ENCODE data around the gene PRKACG. TPM values are rescaled to one million over a fixed set of nuclear protein-coding genes. Genes with fewer than 3 reads are reported as not detected.
"Not testable (repeated sequence)": the region's sequence is repeated elsewhere in the genome, so short reads cannot be mapped to it uniquely, and the experiment has no call there.

PRKACG gene
- total RNA-seq, 4 donors from 2014 or later = not detected

DNA sequence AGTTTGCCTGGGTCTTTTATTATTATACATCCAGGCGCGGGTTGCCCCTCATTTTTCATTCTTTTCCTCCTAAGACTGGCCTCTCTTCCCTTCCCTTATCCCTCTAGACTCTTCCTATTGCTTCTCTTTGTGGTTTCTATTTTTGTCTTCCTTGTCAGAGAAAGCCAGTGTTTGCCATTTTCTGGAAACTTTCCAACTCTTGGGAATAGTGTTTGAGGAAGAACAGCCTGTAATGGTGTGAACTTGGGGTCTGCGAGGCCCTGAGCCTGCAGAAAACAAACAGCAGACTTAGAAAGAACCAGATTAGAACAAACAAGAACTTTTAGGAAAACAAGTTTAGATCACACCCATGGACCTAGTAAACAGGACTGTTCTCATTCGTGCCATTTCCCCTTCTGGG lies 15.5 kb downstream of the PRKACG start:
- H3K9me3 ChIP-seq = no peaks in the 10 kb centered on the region
- H3K4me1 ChIP-seq = no peaks in the 10 kb centered on the region
- H3K27ac ChIP-seq = no peak overlapping the region
- H3K27me3 ChIP-seq = no peaks in the 10 kb centered on the region
- no peaks in the 10 kb centered on the region for H3K36me3 ChIP-seq
- no peak for DNase-seq
- intact Hi-C loops (cut with DNase I) = loop anchor here (2.0 kb wide), 1 partner anchor 414 kb away; no protein-coding TSS in a partner anchor
- no peak for TF ChIP-seq POLR2A (IDR thresholded peaks at IDR 0.05)
- TF ChIP-seq, protein P1, sequence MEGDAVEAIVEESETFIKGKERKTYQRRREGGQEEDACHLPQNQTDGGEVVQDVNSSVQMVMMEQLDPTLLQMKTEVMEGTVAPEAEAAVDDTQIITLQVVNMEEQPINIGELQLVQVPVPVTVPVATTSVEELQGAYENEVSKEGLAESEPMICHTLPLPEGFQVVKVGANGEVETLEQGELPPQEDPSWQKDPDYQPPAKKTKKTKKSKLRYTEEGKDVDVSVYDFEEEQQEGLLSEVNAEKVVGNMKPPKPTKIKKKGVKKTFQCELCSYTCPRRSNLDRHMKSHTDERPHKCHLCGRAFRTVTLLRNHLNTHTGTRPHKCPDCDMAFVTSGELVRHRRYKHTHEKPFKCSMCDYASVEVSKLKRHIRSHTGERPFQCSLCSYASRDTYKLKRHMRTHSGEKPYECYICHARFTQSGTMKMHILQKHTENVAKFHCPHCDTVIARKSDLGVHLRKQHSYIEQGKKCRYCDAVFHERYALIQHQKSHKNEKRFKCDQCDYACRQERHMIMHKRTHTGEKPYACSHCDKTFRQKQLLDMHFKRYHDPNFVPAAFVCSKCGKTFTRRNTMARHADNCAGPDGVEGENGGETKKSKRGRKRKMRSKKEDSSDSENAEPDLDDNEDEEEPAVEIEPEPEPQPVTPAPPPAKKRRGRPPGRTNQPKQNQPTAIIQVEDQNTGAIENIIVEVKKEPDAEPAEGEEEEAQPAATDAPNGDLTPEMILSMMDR (IDR thresholded peaks at IDR 0.05) = no peak
- no peak overlapping the region for H3K4me3 ChIP-seq (replicated peaks in 1 of 3)
- whole genome bisulfite sequencing, 2 donors = 69 to 70% methylated on average over 4 of the region's 4 CpGs

DNA sequence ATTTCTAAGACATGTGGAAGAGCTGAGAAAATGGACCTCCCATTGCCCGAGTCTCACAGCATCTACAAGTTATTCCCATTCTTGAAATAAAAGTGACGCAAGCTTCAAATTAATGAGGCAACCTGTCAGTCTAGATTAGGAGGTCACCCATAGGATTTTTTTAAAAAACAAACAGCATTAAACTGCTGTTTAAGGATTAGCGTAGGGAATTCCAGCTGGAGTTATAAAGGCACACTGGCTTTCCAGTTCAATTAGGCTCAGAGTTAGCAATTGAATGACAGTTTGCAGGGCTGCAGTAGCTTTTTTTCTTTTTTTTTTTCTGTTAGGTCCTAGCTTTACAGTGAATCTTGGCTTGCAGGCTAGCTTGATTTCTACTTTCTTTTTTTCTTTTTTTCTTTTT lies 16.2 kb downstream of the PRKACG start:
- H3K4me1 ChIP-seq = no peaks in the 10 kb centered on the region
- H3K4me3 ChIP-seq (replicated peaks in 1 of 3) = no peak overlapping the region
- H3K27ac ChIP-seq = no peak overlapping the region
- intact Hi-C loops (cut with DNase I) = loop anchor here (2.0 kb wide), 1 partner anchor 413 kb away; no protein-coding TSS in a partner anchor
- H3K9me3 ChIP-seq = no peaks in the 10 kb centered on the region
- no peaks in the 10 kb centered on the region for H3K27me3 ChIP-seq
- TF ChIP-seq, protein P1 (IDR thresholded peaks at IDR 0.05) = no peak
- TF ChIP-seq POLR2A (IDR thresholded peaks at IDR 0.05) = no peak
- 85 to 91% methylated on average over 3 of the region's 3 CpGs for WGBS, 2 donors
- no peak for DNase-seq
- no peaks in the 10 kb centered on the region for H3K36me3 ChIP-seq

DNA sequence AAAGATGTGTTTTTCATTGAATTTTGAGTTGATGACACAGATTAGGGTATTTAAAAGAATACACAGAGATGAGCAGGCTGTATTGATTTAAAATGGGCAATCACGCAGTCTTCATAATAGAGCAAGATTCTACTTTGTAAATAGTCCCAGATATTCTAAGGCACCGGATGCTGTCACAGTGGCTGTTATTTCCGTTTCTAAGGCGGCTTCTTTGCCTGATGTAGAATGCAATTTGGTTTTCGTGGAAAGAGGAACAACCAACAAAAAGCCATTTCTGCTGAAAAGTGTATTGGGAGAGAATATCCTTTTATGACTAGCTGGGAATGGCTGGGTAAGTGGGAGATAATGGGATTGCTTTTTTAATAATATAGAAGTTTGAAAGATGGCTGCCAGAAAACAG lies 17.5 kb downstream of the PRKACG start:
- DNase-seq = no peak
- no peak for TF ChIP-seq POLR2A (IDR thresholded peaks at IDR 0.05)
- TF ChIP-seq, protein P1 (IDR thresholded peaks at IDR 0.05) = no peak
- intact Hi-C loops (cut with DNase I) = no loop called here
- Histone ChIP-seq H3K27me3 (no peaks in the 10 kb centered on the region), H3K36me3 (no peaks in the 10 kb centered on the region), H3K9me3 (no peaks in the 10 kb centered on the region), H3K27ac (no peak overlapping the region), H3K4me1 (no peaks in the 10 kb centered on the region), H3K4me3 (replicated peaks in 1 of 3) (no peak overlapping the region)
- 76 to 85% methylated on average over 5 of the region's 5 CpGs for WGBS, 2 donors

DNA sequence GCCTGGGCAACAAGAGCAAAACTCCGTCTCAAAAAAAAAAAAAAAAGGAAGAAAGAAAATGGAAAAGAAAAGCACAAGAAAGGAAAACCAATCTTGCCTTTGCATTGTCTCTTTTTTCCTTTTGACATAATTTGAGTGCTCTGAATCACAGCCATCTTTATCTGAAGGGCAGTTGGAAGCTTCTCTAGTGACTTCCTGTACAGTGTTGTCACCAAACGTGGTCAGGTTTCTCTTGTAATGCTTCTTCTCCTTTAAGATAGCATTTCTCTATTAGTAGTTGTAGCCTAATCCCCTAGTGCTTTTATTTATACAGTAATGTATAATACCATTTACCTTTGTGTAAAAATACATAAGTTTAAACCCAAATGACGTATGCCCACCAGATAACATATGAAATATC lies 18.1 kb downstream of the PRKACG start:
- intact Hi-C loops (cut with DNase I) = no loop called here
- 77 to 80% methylated on average over 3 of the region's 3 CpGs for WGBS, 2 donors
- no peak overlapping the region for H3K27ac ChIP-seq
- no peaks in the 10 kb centered on the region for H3K9me3 ChIP-seq
- H3K4me3 ChIP-seq (replicated peaks in 1 of 3) = no peak overlapping the region
- no peaks in the 10 kb centered on the region for H3K4me1 ChIP-seq
- TF ChIP-seq, protein P1 (IDR thresholded peaks at IDR 0.05) = no peak
- no peak for DNase-seq
- H3K36me3 ChIP-seq = no peaks in the 10 kb centered on the region
- no peaks in the 10 kb centered on the region for H3K27me3 ChIP-seq

DNA sequence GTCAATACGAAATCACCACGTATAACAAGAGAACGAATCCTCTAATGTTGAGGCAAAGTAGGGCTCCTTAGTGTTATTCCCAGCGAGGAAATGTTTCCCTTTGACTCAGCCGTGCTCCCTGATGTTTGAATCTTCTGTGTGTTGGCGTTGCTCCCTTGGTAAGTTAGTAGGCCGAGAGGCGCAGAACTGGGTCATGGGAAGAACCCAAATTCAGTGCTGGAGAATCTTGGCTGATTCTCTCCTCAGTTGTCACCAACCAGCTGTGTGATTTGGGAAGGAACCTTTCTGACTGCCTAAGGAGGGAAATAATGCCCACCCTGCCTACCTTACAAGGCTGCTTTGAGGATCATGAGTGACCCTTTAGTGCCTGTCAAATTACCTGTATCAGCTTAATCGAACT lies 22.5 kb downstream of the PRKACG start:
- WGBS, 2 donors = 84 to 92% methylated on average over 9 of the region's 9 CpGs
- TF ChIP-seq POLR2A (IDR thresholded peaks at IDR 0.05) = no peak
- TF ChIP-seq, protein P1 (IDR thresholded peaks at IDR 0.05) = no peak
- no peak overlapping the region for H3K4me3 ChIP-seq (replicated peaks in 1 of 3)
- no peaks in the 10 kb centered on the region for H3K4me1 ChIP-seq
- intact Hi-C loops (cut with DNase I) = no loop called here
- DNase-seq = no peak
- no peaks in the 10 kb centered on the region for H3K36me3 ChIP-seq
- no peaks in the 10 kb centered on the region for H3K27me3 ChIP-seq
- no peak overlapping the region for H3K27ac ChIP-seq
- no peaks in the 10 kb centered on the region for H3K9me3 ChIP-seq

DNA sequence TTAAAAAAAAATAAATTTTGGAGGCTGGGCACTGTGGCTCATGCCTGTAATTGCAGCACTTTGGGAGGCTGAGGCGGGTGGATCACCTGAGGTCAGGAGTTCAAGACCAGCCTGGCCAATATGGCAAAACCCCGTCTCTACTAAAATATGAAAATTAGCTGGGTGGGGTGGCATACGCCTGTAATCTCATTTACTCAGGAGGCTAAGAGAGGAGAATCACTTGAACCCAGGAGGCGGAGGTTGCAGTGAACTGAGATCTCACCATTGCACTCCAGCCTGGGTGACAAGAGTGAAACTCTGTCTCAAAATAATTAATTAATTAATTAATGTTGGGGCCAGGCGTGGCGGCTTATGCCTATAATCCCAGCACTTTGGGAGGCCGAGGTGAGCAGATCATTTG lies 27.0 kb downstream of the PRKACG start:
- intact Hi-C loops (cut with DNase I); H3K36me3 ChIP-seq; H3K9me3 ChIP-seq; DNase-seq; H3K4me3 ChIP-seq (replicated peaks in 1 of 3); H3K27me3 ChIP-seq; H3K27ac ChIP-seq; H3K4me1 ChIP-seq: not testable (repeated sequence)
- 93 to 96% methylated on average over 7 of the region's 7 CpGs for WGBS, 2 donors

Measured in thyroid gland (tissue), 4 donors.